Upper lobe of left lung (tissue), 6 donors: Measurements from ENCODE around the gene COG1. TPM values are rescaled to one million over a fixed set of nuclear protein-coding genes. Genes with fewer than 3 reads are reported as not detected.
A peak's percentile ranks its signal among the peaks of the same experiment; 100 is the strongest.

Experiments used
- ATAC-seq, 2 donors: fragments of 200-7000 bp; cut with Tn5 transposase; one replicate each; pipeline ENCODE4 v1.9.1; 2022; ENCODE audit warnings: mild to moderate bottlenecking in 2 of 2, moderate library complexity in 2 of 2; ENCODE audit not compliant: low FRiP score in 2 of 2
- DNase-seq, 2 donors: peaks; one replicate each; pipeline ENCODE4 v3.0.0-alpha.2; 2019 to 2020
- H3K27ac ChIP-seq, 4 donors: fragments of 200-600 bp; sonication (generic); one replicate each; pipeline ENCODE4 v1.5.1; 2016 to 2019
- H3K27me3 ChIP-seq, 4 donors: fragments of 200-600 bp; sonication (generic); one replicate each; pipeline ENCODE4 v1.5.1; 2017 to 2019
- H3K36me3 ChIP-seq, 4 donors: fragments of 200-600 bp; sonication (generic); one replicate each; pipeline ENCODE4 v1.5.1; 2016 to 2019
- H3K4me1 ChIP-seq, 4 donors: fragments of 200-600 bp; sonication (generic); one replicate each; pipeline ENCODE4 v1.5.1; 2018 to 2019
- H3K4me3 ChIP-seq, 4 donors: fragments of 200-600 bp; sonication (generic); one replicate each; pipeline ENCODE4 v1.5.1; 2017 to 2019; ENCODE audit warnings: mild to moderate bottlenecking in 2 of 4, moderate library complexity in 1 of 4
- H3K9me3 ChIP-seq, 4 donors: fragments of 200-600 bp; sonication (generic); one replicate each; pipeline ENCODE4 v1.5.1; 2018 to 2019
- CTCF ChIP-seq, 6 experiments: fragments of 450-650 bp in 4 of 6; fragments of 200-600 bp in 2 of 6; sonication (generic) in 2 of 6; IDR thresholded peaks; one replicate each; pipeline ENCODE4 v1.5.1; 2016 to 2019; ENCODE audit warnings: antibody characterized with exemption in 6 of 6
- EP300 ChIP-seq, 4 donors: sonication (generic); formaldehyde crosslinking; IDR thresholded peaks; one replicate each; pipeline ENCODE4 v1.5.1; 2017; ENCODE audit warnings: antibody characterized with exemption in 4 of 4, control low read depth in 2 of 4
- POLR2A ChIP-seq, 4 donors: fragments of 450-650 bp; IDR thresholded peaks; one replicate each; pipeline ENCODE4 v1.5.1; 2016 to 2017; ENCODE audit warnings: antibody characterized with exemption in 4 of 4, mild to moderate bottlenecking in 2 of 4
- POLR2AphosphoS5 ChIP-seq, 2 donors: sonication (generic); formaldehyde crosslinking; IDR thresholded peaks; one replicate each; pipeline ENCODE4 v1.5.1; 2017; ENCODE audit warnings: antibody characterized with exemption in 2 of 2
- WGBS, 2 donors: methylation state at CpG; one replicate each; pipeline ENCODE4 v1.1.5; 2017 to 2018; 5-methylcytosine and 5-hydroxymethylcytosine counted together
- total RNA-seq, 6 donors: library from RNA; depleted of rRNA in 4 of 6; stranded (reverse); fragments of >200 nt in 4 of 6; gene quantifications; one replicate each; pipeline versions ENCODE4 v1.1.0 to v1.2.1, GENCODE V29; 2016 to 2021
- donor health status: DM: no; HTN: no; CAD: no; lungs with moderate emphysema.
- donor health status: DM: no; HTN: yes; CAD: no; lungs with severe emphysema.

COG1 gene
- total RNA-seq, 6 donors from 2014 or later, result 27.7 to 75.4 (median 32.5) TPM

DNA sequence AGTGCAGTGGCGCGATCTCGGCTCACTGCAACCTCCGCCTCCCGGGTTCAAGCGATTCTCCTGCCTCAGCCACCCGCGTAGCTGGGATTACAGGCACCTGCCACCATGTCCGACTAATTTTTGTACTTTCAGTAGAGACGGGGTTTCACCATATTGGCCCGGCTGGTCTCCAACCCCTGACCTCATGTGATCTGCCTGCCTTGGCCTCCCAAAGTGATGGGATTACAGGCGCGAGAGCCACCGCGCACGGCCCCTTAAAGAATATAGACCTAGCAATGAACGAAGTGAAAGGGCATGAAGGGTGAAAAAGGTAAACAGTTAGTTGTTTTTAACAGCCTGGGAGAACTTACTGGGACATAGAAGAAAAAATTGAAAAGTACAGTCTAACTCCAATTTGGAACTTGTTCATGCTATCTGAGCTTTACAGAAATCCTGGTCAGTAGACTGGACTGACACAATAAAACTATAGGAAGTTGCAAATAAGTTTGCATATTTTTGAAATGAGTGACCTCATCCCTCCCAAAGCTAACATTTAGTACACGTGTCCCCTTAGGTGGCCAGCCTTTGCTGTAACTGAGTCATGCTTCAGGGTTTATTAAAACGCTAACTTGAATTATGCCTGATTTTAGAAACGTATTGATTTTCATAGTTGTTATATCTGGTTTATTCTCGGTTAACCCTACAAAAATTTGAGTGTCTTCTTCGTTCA is 1.8 kb downstream of the COG1 start:
- Histone ChIP-seq H3K27me3 (no peaks in the 10 kb centered on the region), H3K27ac (no peak overlapping the region), H3K4me1 (peaks cover 10 to 25% (median 17%) of the 10 kb centered on the region in 4 donors), H3K4me3 (no peak overlapping the region), H3K9me3 (no peaks in the 10 kb centered on the region), H3K36me3 (peaks cover 2 to 34% (median 30%) of the 10 kb centered on the region in 4 donors)
- 84 to 92% methylated on average over 22 of the region's 22 CpGs for WGBS, 2 donors
- ATAC-seq (no peak), DNase-seq (no peak)
- TF ChIP-seq POLR2A (IDR thresholded peaks at IDR 0.05), result no peak
- TF ChIP-seq CTCF (IDR thresholded peaks at IDR 0.05), result no peak
- TF ChIP-seq POLR2AphosphoS5 (IDR thresholded peaks at IDR 0.05), result no peak
- TF ChIP-seq EP300 (IDR thresholded peaks at IDR 0.05), result no peak

GRCh38 chr17:73196500-73196899 is 3.6 kb downstream of the COG1 start:
- Histone ChIP-seq H3K27ac (no peak overlapping the region), H3K27me3 (no peaks in the 10 kb centered on the region), H3K9me3 (no peaks in the 10 kb centered on the region), H3K4me1 (peaks cover 10 to 21% (median 15%) of the 10 kb centered on the region in 4 donors), H3K4me3 (no peak overlapping the region), H3K36me3 (peaks cover 19 to 52% (median 47%) of the 10 kb centered on the region in 4 donors)
- DNase-seq (peak; percentile 46 to 70), ATAC-seq (peak in 1 of 2 donors; percentile 28)
- no peak for TF ChIP-seq POLR2AphosphoS5 (IDR thresholded peaks at IDR 0.05)
- TF ChIP-seq EP300 (IDR thresholded peaks at IDR 0.05), result no peak
- no peak for TF ChIP-seq POLR2A (IDR thresholded peaks at IDR 0.05)
- peak in 2 of 6 experiments; percentile 6 to 30 for TF ChIP-seq CTCF (IDR thresholded peaks at IDR 0.05)
- 82% methylated on average over 13 of the region's 13 CpGs for WGBS, 2 donors

GRCh38 chr17:73197161-73197560 is 4.3 kb downstream of the COG1 start:
- DNase-seq, result no peak

GRCh38 chr17:73198201-73198929 is 5.5 kb downstream of the COG1 start:
- Histone ChIP-seq H3K27ac (no peak overlapping the region), H3K4me1 (peaks cover 10 to 19% (median 14%) of the 10 kb centered on the region in 4 donors), H3K27me3 (no peaks in the 10 kb centered on the region), H3K9me3 (no peaks in the 10 kb centered on the region), H3K36me3 (peaks cover 23 to 70% (median 63%) of the 10 kb centered on the region in 4 donors), H3K4me3 (no peak overlapping the region)
- TF ChIP-seq EP300 (IDR thresholded peaks at IDR 0.05) (no peak), POLR2A (IDR thresholded peaks at IDR 0.05) (no peak), CTCF (IDR thresholded peaks at IDR 0.05) (no peak), POLR2AphosphoS5 (IDR thresholded peaks at IDR 0.05) (no peak)
- ATAC-seq (no peak), DNase-seq (no peak)
- 85 to 95% methylated on average over 9 of the region's 9 CpGs for WGBS, 2 donors

More at GRCh38 chr17:73197161-73197560, 4.3 kb downstream of the COG1 start:
- Histone ChIP-seq H3K4me3 (no peak overlapping the region), H3K27ac (no peak overlapping the region), H3K9me3 (no peaks in the 10 kb centered on the region), H3K36me3 (peaks cover 22 to 59% (median 53%) of the 10 kb centered on the region in 4 donors), H3K27me3 (no peaks in the 10 kb centered on the region), H3K4me1 (peaks cover 5 to 15% (median 10%) of the 10 kb centered on the region in 4 donors)
- WGBS, 2 donors, result 83 to 93% methylated on average over 1 to 5 of the region's 5 CpGs
- TF ChIP-seq CTCF (IDR thresholded peaks at IDR 0.05) (no peak), POLR2A (IDR thresholded peaks at IDR 0.05) (no peak), POLR2AphosphoS5 (IDR thresholded peaks at IDR 0.05) (no peak), EP300 (IDR thresholded peaks at IDR 0.05) (no peak)
- no peak for ATAC-seq
